Pancreas (tissue), 10 donors: ENCODE data around the gene TOX2. TPM values are rescaled to one million over a fixed set of nuclear protein-coding genes. Genes with fewer than 3 reads are reported as not detected.

Experiments used
- ATAC-seq, 4 donors: fragments of 200-7000 bp; cut with Tn5 transposase; one replicate each; pipeline versions ENCODE4 v1.8.0 to v1.9.1; 2020; ENCODE audit warnings: mild to moderate bottlenecking in 4 of 4, moderate library complexity in 4 of 4
- DNase-seq, 6 donors: peaks; one replicate each; pipeline ENCODE4 v3.0.0-alpha.2; 2020
- FAIRE-seq: peaks from 2 replicates; lab custom pipeline; 2012; peaks lifted over from hg19 to GRCh38; lab: Jason Lieb, UNC
- H3K27ac ChIP-seq, 4 donors: fragments of 200-600 bp; sonication (generic); 1 replicate in 3 of 4; 2 replicates in 1 of 4; pipeline versions ENCODE4 v1.5.0 to v1.8.0; 2020
- H3K27me3 ChIP-seq, 4 donors: fragments of 200-600 bp; one replicate each; pipeline ENCODE4 v1.8.0; 2021
- H3K36me3 ChIP-seq, 3 donors: fragments of 200-600 bp; sonication (generic) in 1 of 3; one replicate each; pipeline versions ENCODE4 v1.5.0 to v1.8.0; 2020 to 2021
- H3K4me1 ChIP-seq, 3 donors: fragments of 200-600 bp; one replicate each; pipeline ENCODE4 v1.8.0; 2021
- H3K4me3 ChIP-seq, 4 donors: fragments of 200-600 bp; sonication (generic) in 2 of 4; one replicate each; pipeline versions ENCODE4 v1.5.0 to v1.8.0; 2020 to 2021
- H3K9me3 ChIP-seq, 4 donors: fragments of 200-600 bp; one replicate each; pipeline ENCODE4 v1.8.0; 2021
- WGBS, 2 donors: extraction: QIAGEN DNeasy Blood & Tissue Kit; methylation state at CpG; one replicate each; pipeline ENCODE4 v1.1.7; 2013; 5-methylcytosine and 5-hydroxymethylcytosine counted together
- intact Hi-C, 3 donors: fragments of 100-400 bp; cut with DNase I; formaldehyde crosslinking; loops; one replicate each; pipeline versions ENCODE4 v1.11.1 to v1.14.2; 2022
- polyA plus RNA-seq, 2 donors: library from polyadenylated mRNA; stranded (reverse); fragments of 200-250 nt; gene quantifications; one replicate each; pipeline ENCODE4 v1.2.3, GENCODE V29; 2013
- total RNA-seq, 6 donors: library from RNA; stranded (reverse); fragmentation: NEBNext Ultra II Directional in 4 of 6; extraction: Animal tissue kit (Norgen Biotek cat#: 25700) in 4 of 6; gene quantifications; one replicate each; pipeline versions ENCODE4 v1.2.1 to v1.2.4, GENCODE V29; 2021 to 2023
- TF ChIP-seq, protein P1 (sequence below), 4 donors: fragments of 200-600 bp; sonication (generic) in 3 of 4; IDR thresholded peaks; one replicate each; pipeline versions ENCODE4 v1.5.0 to v1.8.0; 2021; ENCODE audit warnings: antibody characterized with exemption in 4 of 4
- donor health status: healthy with polysubstance abuse.
- donor health status: DM: no; HTN: no; CAD: no; lungs with moderate emphysema.
- donor health status: DM: no; HTN: no; CAD: no.
- donor health status: control.
- donor health status: control.
- donor health status: Bipolar disorder and iron deficiency.
- donor health status: DM: yes; HTN: yes; CAD: no.
- donor health status: DM: no; HTN: no; CAD: no.
- donor health status: DM: no; HTN: no; CAD: no.
- donor health status: DM: yes; HTN: yes; CAD: no.

Gene TOX2
- total and polyA plus RNA-seq, 8 donors: 0.24 to 2.3 (median 0.90) TPM

DNA sequence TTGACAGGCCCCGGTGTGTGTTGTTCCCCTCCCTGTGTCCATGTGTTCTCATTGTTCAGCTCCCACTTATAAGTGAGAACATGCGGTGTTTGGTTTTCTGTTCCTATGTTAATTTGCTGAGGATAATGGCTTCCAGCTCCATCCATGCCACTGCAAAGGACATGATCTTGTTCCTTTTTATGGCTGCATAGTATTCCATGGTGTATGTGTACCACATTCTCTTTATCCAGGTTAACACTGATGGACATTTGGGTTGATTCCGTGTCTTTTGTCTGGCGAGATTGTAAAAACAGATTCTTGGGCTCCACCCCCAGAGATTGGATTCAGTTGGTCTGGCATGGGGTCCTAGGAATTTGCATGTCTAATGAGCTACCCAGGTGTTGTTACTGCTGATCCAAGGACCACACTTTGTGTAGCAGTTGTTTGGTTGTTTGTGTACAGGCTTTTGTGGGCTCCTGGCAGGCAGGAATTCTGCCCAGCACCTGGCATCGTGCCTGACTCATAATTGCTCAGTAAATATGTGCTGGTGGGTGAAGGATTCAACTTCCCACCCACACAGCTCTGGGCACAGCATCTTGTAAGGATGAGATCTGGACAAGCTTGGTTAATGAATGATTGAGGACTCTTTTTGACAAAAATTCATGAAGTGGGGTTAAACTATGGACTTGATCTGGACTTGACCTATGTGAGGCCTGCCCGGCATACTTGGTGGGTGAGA is 5.2 kb downstream of the TOX2 start:
- Histone ChIP-seq H3K9me3 (no peaks in the 10 kb centered on the region), H3K27ac (no peak overlapping the region), H3K36me3 (no peaks in the 10 kb centered on the region), H3K27me3 (peaks cover 0 to 9% (median 0%) of the 10 kb centered on the region in 4 donors), H3K4me1 (no peaks in the 10 kb centered on the region), H3K4me3 (no peak overlapping the region)
- intact Hi-C loops: no loop called here
- FAIRE-seq (no peak), ATAC-seq (no peak), DNase-seq (no peak)
- TF ChIP-seq, protein P1, sequence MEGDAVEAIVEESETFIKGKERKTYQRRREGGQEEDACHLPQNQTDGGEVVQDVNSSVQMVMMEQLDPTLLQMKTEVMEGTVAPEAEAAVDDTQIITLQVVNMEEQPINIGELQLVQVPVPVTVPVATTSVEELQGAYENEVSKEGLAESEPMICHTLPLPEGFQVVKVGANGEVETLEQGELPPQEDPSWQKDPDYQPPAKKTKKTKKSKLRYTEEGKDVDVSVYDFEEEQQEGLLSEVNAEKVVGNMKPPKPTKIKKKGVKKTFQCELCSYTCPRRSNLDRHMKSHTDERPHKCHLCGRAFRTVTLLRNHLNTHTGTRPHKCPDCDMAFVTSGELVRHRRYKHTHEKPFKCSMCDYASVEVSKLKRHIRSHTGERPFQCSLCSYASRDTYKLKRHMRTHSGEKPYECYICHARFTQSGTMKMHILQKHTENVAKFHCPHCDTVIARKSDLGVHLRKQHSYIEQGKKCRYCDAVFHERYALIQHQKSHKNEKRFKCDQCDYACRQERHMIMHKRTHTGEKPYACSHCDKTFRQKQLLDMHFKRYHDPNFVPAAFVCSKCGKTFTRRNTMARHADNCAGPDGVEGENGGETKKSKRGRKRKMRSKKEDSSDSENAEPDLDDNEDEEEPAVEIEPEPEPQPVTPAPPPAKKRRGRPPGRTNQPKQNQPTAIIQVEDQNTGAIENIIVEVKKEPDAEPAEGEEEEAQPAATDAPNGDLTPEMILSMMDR (IDR thresholded peaks at IDR 0.05): no peak
- WGBS, 2 donors: 73 to 79% methylated on average over 6 of the region's 6 CpGs

DNA sequence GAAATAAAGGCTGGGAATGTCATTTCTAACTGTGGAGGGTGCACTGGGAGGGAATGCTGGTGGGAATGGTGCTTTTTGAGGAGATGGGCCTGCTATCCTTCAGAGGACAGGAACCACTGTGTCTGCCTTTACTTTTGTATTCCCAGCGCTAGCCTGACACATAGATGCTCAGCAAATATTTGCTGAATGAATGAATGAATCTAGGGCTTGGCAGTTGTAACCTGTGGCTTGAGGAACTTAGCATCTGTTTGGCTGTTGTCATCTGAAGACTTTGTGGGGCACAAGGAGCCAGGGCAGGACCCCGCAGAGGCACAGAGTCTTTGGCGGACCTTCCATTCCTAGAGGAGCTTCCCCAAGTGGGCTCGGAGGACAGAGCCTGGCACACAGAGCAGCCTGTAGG is 6.1 kb downstream of the TOX2 start:
- H3K27ac ChIP-seq: no peak overlapping the region
- no peaks in the 10 kb centered on the region for H3K4me1 ChIP-seq
- H3K4me3 ChIP-seq: no peak overlapping the region
- no peaks in the 10 kb centered on the region for H3K36me3 ChIP-seq
- H3K9me3 ChIP-seq: no peaks in the 10 kb centered on the region
- DNase-seq (no peak), FAIRE-seq (no peak), ATAC-seq (no peak)
- H3K27me3 ChIP-seq: peaks cover 0 to 5% (median 0%) of the 10 kb centered on the region in 4 donors
- WGBS, 2 donors: 80 to 85% methylated on average over 4 of the region's 4 CpGs
- intact Hi-C loops: no loop called here
- TF ChIP-seq, protein P1 (IDR thresholded peaks at IDR 0.05): no peak

DNA sequence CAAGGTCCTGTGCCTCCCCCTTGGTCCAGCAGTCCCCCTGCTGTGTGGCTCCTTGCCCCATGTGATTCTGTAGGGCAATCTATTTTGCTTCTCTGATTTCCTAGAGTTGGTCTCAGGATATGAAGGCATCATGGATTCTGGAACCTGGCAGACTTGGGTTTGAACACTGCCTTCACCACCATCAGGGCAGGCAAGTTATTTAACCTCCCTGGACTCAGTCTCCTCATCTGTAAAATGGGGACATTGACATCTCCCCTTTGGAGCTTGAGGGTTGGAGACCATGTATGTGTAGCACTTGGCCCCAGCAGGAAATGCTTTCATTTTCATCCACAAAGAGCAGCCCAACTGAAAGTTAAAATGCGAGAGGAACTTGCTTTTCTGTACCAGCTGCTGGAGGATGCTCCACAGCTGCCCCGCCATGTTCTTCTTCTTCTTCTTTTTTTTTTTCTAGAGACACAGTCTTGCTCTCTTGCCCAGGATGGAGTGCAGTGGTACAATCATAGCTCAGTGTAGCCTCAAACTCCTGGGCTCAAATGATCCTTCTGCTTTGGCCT is 6.7 kb downstream of the TOX2 start:
- WGBS, 2 donors: 53 to 80% methylated on average over 2 of the region's 2 CpGs
- no peaks in the 10 kb centered on the region for H3K4me1 ChIP-seq
- intact Hi-C loops: no loop called here
- H3K27me3 ChIP-seq: no peaks in the 10 kb centered on the region
- FAIRE-seq: no peak
- DNase-seq: no peak
- H3K4me3 ChIP-seq: no peak overlapping the region
- ATAC-seq: no peak
- no peaks in the 10 kb centered on the region for H3K9me3 ChIP-seq
- no peak overlapping the region for H3K27ac ChIP-seq
- TF ChIP-seq, protein P1 (IDR thresholded peaks at IDR 0.05): no peak
- H3K36me3 ChIP-seq: no peaks in the 10 kb centered on the region

DNA sequence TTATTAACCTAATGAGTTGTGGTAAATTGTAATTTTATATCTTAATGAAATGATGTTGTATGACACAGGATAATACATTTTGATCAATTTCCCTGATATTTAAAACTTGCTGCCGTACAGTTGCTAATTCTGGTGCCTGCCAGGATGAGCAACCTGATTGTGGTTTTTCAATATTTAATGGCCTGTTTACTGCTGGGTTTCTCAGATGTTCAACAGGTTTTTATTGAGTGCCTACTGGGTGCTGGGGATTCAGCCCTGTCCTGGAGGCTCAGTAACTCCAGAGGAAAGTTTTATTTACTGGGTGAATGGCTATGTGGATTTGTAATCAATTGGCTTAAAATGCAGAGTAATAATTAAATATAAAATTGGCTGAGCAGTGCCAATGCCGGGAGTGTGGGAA is 8.0 kb downstream of the TOX2 start:
- H3K36me3 ChIP-seq: no peaks in the 10 kb centered on the region
- TF ChIP-seq, protein P1 (IDR thresholded peaks at IDR 0.05): no peak
- H3K4me3 ChIP-seq: no peak overlapping the region
- no peaks in the 10 kb centered on the region for H3K9me3 ChIP-seq
- ATAC-seq (no peak), FAIRE-seq (no peak), DNase-seq (no peak)
- intact Hi-C loops: no loop called here
- no peaks in the 10 kb centered on the region for H3K4me1 ChIP-seq
- no peak overlapping the region for H3K27ac ChIP-seq
- 57 to 71% methylated on average over 2 of the region's 2 CpGs for WGBS, 2 donors
- no peaks in the 10 kb centered on the region for H3K27me3 ChIP-seq

DNA sequence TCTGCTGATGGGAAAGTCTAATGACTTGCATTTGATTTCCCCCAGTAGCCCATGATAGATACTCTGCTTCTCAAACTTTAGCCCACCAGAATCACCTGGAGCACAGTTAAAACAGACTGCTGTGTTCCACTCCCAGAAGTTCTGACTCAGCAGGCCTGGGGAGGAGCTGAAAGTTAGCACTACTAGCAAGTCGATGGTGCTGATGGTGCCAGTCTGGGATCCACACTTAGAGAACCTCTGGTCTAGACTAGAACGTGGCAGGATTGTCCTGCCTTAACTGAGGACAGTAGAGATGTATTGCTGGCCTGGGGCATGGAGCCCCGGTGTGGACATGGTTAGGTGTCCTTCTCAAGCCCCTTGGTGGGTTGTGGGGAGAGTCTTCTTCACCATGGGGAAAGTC is 8.7 kb downstream of the TOX2 start:
- 46 to 58% methylated on average over 3 of the region's 3 CpGs for WGBS, 2 donors
- FAIRE-seq: no peak
- no peak overlapping the region for H3K27ac ChIP-seq

More for the DNA sequence above, 8.7 kb downstream of the TOX2 start:
- Histone ChIP-seq H3K4me3 (no peak overlapping the region), H3K36me3 (no peaks in the 10 kb centered on the region), H3K4me1 (no peaks in the 10 kb centered on the region), H3K27me3 (no peaks in the 10 kb centered on the region), H3K9me3 (no peaks in the 10 kb centered on the region)
- TF ChIP-seq, protein P1 (IDR thresholded peaks at IDR 0.05): no peak
- DNase-seq: no peak
- no peak for ATAC-seq
- intact Hi-C loops: no loop called here
